GM21619 (cell line): ENCODE data around the gene SH2D6.
A peak's percentile ranks its signal among the peaks of the same experiment; 100 is the strongest.

Experiments
- ATAC-seq: cut with Tn5 transposase; IDR thresholded peaks from one replicate; pipeline ENCODE4 v1.9.1; 2021; ENCODE audit not compliant: unreplicated experiment

Gene SH2D6

DNA sequence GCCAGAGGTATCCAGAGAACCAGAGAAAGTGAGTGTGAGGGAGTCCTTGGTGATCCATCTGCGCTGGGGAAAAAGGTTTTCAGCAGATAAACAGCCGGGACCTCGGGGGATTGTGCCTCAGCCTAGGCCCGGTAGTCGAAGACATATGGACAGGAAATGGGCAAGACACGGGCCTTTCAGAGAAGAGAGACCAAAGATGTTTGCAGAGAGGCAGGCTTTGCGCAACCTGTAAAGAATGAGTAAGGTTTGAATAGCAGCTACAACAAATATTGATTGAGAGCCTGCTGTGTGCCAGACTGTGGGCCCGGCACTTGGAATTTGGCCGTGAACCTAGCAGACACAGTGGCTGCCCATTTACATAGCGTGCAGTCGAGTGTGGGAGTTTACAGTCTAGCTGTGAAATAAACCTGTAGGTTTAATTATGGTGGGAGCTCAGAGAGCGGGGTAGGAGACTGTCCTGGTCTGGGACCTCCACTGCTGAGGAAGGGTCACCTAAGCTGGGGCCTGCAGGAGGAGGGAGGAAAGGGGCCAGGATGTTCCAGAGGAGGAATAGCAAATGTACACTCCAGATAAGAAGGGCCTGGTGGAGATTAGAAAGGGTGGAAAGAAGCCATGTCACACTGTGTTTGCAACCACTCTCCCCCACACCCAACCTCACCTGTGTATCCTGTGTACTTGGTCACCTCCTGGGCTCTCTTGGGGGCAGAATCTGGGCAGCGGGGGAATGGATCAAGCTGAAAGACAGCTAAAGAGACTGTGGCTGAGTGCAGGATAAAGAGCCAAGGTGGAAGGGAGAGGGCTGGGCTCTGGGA lies 3.0 kb downstream of the SH2D6 start:
- ATAC-seq = no peak

DNA sequence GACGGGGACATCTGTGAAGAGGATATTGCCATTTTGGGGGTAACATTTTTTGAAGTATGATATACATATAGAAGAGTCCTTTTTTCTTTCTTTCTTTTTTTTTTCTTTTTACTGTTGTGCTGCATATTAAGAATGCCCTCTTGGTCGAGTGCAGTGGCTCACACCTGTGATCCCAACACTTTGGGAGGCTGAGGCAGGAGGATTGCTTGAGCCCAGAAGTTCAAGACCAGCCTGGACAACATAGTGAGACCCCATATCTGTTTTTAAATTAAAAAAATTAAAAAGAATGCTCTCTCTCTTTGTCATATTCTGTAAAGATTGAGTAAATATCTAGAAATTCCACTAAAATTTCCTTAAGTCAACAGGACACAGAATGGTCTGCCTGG lies 3.6 kb downstream of the SH2D6 start:
- ATAC-seq = no peak

DNA sequence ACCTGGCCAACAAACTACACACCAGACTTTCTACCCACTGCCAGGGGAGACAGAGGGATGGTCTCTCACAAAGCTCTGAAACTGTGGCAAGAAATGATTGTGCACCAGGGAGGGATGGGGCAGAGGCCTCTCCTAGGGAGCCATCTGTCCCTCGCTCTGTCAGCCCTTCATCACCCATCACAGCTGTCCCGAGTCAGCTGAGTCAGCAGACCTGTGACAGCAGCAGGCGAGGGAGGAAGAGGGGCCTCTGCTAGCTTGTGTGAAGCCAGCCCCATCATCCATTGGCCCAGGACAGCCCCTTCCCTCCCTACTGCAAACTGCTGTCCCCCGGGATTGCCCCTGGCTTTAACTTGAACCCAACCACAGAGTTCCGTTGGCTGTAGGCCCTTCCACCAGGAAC lies 5.0 kb downstream of the SH2D6 start:
- no peak for ATAC-seq

DNA sequence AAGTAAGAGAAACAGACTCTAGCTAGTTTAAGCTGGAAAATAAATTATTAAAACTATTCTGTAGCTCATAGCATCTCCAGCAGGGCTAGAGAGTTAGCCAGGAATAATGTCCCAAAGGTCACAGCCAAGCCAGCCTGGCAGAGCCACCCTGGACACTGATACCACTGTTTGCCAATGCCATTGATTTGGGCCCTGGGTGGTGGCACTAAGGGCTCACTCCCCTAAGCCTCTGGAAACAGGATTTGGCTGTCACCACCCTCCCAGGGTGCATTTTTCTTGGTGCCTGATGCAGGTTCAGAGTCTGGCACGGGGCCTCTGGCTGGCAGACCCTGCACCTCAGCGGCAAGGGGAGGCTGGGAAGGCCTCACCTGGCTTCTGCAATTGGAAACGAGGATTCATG lies 7.1 kb downstream of the SH2D6 start:
- no peak for ATAC-seq

DNA sequence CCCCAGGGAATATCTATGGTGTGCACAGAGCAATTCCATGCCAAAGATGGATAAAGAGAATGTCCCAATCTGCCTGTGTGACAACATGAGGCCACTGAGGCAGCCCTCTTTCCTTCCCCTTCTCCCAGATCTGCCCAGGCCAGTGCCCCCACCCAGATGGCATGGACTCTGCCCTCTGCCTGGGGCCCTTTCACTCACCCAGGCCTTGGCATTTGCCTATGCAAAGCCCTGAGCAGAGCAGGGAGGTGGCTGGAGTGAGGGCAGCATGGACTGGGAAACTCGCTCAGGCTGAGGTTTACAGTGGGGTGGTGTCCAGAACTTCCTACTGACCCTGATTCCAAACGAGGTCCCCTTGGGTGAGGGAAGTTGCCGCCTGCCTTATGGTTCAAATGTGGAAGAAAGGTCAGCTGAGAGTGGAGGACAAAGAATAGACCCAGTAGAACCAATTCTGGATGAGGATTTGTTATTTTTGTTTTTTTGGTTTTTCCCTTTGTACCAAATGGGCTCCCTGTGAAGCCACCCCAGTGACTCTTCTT lies 8.9 kb downstream of the SH2D6 start:
- no peak for ATAC-seq

DNA sequence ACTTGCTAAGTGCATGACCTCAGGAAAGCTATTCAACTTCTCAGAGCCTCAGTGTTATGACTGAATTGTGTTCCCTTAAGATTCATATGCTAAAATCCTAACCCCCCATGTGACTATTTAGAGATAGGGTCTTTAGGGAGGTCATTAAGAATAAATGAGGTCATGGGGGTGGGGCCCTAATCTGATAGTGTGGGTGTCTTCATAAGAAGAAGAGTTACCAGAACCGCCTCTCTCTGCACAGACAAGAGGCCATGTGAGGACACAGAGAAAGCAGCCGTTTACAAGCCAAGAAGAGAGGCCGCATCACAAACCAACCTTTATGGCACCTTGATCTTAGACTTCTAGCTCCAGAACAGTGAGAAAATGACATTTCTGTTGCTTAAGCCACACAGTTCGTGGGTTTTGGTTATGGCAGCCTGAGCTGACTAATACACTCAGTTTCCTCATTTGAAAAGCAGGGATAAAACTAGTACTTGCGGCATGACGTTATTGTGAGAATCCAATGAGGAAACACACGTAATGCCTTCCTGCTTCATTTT lies 9.9 kb downstream of the SH2D6 start:
- ATAC-seq = no peak

DNA sequence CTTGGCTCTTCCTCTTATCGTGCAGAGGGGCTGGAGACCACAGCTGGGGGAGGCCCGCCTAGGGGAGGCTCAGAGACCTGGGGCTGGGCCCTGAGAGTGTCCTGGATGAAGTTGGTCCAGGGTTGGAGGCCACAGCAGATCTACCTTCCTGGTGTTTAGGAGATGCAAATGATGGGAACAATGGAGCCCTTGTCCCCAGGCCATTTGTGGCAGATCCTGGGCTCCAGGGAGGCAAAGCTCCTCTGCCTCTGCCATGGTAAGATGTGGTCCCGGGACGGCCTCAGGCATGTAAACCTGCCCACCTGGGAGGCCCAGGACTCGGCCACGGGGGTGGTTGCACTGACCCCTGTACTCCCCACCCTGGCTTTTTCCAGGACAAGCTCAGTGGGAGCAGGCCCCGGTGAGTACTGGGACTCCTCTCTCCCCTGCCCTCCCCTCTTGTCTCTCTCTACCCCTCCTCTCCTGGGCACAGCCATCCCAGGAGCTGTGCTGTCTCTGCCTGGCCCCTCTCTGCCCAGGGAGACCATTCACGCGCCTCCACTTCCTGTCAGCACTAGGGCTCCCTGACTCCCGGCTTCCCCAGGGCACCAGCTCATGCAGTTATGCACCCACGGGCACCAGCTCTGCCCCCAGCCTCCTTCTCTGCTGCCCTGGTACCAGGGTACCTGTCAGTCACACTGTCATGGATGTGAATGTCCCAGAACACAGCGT lies 10.9 kb downstream of the SH2D6 start:
- no peak for ATAC-seq

DNA sequence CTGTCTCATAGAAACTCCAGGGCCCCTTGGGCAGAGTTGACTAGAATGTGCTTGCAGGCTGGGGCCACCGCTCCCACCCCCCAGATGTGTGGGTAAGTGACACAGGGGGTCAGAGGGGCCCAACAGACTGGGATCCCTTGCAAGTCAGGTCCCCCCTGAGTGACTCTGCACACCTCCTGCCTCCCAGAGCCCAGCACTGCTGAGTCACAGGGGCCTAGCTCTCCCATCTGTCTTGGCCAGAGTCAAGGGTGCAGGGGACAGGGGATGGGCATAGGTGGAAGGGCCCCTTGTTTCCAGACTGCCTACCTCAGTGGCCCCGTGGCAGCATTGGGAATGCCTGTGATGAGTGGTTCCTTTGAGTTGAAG lies 11.4 kb downstream of the SH2D6 start:
- no peak for ATAC-seq

DNA sequence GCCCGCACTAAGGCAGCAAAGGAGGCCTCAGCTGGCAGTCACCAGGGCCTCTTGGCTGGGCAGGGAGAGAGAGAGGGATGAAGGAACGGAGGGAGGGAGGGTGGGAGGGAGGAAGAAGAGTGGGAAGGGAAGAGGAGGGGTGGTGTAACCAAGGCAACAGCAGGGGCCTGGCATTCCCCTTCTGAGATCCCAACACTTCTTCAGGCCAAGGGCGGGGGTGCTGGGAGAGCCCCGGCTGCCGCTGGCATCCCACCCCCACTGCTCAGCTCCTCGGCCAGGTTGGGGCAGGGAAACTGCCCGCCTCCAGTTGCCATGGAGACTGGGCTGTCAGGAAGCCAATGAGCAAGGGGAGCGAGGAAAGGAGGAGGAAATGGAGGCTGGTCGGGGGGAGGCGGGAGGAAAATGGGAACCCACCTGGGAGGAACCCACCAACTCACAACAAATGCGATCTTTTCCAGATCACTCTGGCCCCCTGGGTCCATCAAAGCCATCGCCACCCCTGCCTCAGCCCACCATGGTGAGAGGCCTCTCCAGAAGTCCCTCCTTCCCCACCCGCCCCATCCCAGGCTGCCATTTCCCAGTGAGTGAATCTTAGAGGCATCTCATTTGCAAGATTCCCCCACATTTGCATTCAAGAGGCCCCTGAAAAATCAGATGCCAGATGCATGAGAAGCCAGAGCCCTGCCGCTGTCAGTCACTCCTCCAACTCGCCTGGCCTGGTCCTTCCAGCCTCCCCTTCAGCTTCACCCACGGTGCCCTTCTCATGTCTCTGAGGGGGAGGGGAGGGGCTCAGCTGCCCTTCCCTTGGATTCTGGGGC lies 12.4 kb downstream of the SH2D6 start:
- no peak for ATAC-seq

DNA sequence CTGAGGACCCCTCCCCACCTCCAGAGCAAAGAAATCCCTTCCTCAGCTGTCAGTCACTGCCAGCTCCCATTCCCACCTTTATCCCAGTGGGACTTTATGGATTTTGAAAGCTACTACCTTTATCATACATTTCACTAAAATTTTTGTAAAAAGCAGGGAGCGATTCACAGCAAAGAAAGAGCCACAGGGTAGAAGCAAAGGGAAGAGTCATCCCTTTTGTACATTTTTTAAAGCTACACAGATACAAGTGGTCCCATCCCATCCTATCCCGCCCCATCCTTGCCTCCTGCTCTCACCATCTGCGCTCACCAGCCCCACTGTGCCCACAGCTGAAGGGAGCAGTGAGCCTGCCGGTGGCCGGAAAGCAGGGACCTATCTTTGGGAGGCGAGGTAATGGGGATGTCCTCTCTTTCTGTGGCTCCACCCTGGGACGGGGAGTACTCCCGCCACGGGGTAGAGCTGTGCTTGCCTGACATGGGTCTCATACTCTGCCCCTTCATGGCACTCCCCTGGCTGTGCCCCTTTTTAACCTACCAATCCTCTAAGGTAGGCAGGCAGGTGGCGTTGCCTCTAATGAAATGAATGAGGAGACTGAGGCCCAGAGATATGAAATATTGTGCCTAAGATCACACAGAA lies 13.2 kb downstream of the SH2D6 start:
- ATAC-seq = no peak

DNA sequence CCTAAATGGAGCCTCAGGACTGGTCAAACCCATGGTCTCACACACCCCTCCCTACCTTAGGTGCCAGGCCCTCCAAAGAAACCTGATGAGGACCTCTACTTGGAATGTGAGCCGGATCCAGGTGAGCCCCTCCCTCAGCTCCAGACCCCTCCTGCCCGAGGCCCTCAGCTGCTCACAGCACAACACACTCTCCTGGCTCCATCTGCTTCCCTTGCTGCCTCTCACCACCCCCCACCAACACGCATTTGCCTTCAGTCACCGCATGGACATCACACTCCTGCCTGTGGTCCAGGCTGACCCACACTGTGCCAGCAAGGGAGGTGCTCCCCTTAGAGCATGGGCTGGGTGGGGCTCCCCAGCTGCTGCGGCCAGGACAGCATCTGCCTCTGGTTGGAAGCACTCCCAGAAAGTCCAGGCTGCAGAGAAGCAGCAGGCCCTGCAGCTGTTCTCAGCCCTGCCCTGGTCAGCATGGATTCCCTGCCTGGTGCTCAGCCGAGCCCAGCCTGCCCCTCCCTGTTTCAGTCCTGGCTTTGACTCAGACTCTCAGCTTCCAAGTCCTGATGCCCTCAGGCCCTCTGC lies 15.1 kb downstream of the SH2D6 start:
- no peak for ATAC-seq

DNA sequence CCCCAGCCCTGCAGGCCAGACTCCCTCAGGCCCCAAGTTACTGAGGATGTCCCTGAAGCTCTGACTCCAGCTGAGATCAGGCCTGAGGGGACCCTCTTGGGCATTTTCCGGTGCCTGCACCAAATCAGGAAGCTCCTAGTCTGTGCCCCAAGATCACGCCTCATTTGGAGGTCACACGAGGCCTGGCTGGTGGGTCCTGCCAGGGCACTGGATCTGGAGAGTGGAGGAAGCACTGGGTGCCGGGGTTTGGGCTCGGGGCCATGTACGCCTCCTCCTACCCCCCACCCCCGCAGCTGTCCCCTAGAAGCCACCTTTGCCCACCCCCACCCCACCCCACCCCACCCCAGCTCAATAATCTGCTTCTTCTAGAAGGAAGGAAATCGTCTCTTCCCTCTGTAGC lies 16.2 kb downstream of the SH2D6 start:
- no peak for ATAC-seq

DNA sequence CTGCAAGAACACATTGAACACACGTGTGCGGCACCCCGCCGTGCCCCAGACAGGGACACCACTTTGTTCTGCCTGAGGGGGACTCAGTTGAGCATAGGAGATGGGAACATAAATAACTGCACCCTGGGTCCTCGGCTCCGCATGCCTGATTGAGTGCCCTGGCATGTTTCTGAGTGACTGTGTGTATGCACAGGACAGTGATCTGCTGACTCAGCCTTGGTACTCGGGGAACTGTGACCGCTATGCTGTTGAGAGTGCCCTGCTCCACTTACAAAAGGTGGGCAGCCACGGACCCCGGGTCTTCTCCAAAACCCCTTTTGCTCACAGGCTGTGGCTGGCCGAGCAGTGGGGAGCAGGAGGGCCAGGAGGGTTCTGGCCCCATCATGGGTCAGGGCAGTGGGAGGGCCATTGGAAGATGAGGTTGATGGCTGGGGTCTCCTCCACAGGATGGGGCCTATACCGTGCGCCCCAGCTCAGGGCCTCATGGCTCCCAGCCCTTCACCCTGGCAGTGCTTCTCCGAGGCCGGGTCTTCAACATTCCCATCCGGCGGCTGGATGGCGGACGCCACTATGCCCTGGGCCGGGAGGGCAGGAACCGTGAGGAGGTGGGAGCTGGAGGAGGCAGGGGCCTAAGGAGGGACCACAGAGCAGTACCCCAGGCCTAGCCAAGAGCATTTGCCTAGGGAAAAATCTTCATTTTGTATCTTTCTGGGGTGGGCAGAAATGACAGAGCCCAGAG lies 16.9 kb downstream of the SH2D6 start:
- ATAC-seq = no peak

DNA sequence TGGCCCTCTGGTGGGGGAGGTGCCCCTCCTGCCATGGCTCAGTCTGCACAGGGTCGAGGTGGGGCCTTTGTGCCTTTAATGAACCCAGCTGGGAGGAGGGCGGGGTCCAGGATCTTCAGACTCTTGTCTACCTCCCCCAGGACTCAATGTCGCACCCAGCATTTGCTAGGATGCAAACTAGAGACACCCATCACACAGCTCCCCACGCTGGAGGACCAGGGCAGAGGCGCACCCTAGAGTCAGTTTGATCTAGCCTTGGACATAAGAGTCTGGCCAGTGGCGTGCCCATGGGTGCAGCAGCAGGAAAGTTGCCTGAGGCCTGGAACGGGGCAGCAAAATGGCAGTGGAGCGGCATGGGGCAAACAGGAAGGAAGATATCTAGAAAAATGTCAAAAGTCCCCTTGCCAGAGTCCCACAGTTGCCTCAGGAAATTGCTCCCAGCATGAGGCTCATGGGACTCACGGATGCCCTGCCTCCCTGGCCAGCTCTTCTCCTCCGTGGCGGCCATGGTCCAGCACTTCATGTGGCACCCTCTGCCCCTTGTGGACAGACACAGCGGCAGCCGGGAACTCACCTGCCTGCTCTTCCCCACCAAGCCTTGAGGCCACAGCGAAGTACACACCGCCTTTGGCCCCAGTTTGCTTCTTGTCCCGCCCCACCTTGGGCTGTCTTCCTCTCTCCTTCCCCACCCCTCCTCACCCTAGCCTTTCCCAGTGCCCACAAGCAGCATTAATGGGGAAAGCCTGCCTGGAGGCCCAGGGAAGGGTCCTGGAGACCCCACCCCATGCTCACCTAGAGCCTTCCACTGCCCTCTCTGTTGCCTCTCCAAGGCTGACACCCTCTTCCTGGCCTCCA lies 17.7 kb downstream of the SH2D6 start:
- no peak for ATAC-seq

DNA sequence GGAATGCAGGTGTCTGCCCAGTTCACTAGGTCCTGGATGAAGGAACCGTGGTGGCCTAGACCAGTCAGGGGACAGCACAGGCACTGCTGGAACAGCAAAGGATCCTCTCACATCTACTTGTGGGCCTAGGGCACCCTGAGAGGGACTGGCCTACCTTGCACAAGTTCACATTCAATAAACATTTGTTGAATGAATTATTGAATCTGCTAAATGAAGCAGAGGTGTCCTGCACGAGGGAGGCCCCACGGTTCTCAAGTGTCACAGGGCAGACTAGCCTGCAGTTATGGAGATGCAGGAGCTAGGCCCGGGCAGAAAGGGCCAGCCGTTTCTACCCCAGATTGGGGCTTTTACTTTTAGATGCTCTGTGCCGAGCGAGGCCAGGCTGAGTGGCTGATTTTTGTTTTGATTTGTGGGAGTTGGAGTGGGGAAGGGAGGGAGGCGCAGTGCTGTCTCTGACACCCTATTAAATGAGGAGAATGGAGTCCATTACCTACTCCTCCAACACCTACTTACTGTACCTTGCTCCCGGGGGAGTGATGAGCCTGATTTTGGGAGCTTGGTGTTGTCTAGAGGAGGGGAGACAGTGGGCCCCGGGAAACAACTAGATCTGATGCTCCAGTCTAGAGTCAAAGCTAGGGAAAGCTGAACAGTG lies 18.4 kb downstream of the SH2D6 start:
- no peak for ATAC-seq

DNA sequence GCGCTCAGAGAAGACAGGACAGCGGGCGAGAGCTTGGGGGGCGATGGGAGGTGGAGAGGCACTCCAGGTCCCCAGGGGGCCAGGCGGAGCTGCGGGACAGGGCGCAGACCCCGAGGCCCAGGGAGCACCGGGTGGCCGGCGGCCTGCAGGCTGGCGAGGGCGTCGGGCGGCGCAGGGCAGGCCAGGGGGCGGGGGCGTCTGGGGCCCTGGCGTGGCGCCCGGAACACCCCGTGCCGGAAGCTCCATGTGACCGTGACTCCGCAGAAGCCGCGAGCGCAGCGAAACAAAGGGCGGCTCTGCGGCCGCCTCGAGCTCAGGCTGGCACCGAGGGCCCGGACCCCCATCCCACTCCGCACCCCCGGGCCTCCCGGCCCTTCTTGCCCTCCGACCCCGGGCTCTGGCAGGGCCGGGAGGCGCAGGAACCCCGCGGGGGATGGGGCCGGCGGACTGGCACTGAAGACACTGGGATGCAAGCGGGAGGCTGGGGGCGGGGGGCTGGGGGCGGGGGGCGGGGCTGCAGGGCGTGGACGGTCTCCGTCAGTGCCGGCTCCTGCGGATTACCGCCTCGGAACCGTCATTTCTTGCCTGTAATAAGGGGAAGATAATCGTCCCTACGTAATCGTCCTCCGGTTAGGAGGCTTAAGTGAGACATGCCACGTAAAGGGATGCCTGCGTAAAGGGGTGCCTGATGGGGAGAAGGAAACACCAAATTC lies 19.1 kb downstream of the SH2D6 start:
- ATAC-seq = peak; percentile 76

DNA sequence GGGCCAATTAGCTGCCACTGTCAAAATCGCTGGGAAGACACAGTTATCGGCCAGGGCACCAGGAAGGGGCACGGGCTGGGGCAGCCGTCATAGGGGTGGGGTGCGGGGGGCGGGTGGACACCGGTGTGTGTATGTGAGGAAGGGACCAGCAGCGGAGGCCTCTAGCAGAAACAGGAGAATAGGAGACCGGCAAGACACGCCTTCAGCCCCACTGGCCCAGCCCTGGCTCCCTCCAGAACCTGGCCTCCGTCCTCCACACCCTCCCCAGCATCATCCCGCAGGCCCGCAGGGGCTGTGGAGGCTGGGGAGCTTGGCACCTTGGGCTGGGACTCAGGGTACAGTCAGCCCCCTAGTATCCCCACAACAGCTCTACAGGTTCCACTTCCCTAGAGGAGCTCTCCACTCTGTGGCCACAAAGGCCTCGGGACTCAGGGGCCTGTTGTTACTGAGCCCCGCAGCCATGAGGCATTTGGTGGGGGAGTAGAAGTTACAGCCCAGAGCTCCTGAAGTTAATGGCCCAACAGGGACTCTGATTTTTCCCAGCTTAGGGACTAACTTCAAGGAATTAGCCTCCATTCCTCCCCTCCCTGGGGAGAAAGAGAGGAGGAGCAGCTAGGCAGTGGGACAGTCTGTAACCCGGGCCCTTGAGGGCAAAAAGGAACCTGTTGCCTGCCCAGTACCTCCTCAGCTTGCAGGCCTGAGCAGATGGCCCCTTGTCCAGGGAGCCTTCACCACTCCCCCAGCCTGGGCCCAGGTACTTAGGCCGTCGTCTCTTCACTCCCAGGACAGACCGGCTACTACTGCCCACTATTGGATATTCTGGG lies 19.9 kb downstream of the SH2D6 start:
- ATAC-seq = no peak
